Dermis microvascular lymphatic vessel endothelial cell (primary cell): ENCODE data around the gene PKD2L1. TPM values are rescaled to one million over a fixed set of nuclear protein-coding genes. Genes with fewer than 3 reads are reported as not detected.
"Not testable (repeated sequence)": the region's sequence is repeated elsewhere in the genome, so short reads cannot be mapped to it uniquely, and the experiment has no call there.

Source experiments
- DNase-seq, 2 donors: peaks; one replicate each; pipeline versions ENCODE4 v3.0.0 to v3.0.0-alpha.2; 2010; ENCODE audit warnings: low read depth in 2 of 2
- total RNA-seq: library from RNA; depleted of rRNA; stranded (reverse); fragments of >200 nt; gene quantifications from 2 replicates; pipeline ENCODE4 v1.2.1, GENCODE V29; 2014

Gene PKD2L1
- not detected in 2 replicates for total RNA-seq

DNA sequence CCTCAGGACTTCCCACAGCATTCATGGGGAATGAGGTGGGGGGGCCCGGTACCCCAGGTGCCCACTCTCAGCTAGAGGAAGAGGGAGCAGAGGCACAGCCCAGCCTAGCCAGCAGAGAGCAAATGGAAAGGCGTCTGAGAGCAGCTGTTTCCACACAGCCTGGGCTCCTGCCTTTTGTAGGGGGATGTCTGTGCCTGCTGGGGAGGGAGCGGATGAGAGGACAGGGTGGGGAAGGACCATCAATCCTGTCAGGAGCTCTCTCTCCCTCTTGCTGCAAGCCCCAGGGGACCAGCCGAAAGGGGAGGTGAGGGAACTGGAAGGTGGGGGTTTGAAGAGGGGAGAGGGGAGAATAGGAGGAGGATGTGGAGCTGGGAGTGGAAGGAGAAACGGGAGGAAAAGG lies at the start of gene PKD2L1:
PKD2L1 (minus strand) TSS at position 150 of the 400 bp plus-strand sequence; CDS start at position 25, 125 bp downstream.
- no peak for DNase-seq

- DNase-seq: no peak
Measured at GRCh38 chr10:100377830-100378229, 47.8 kb upstream of the PKD2L1 start.

DNA sequence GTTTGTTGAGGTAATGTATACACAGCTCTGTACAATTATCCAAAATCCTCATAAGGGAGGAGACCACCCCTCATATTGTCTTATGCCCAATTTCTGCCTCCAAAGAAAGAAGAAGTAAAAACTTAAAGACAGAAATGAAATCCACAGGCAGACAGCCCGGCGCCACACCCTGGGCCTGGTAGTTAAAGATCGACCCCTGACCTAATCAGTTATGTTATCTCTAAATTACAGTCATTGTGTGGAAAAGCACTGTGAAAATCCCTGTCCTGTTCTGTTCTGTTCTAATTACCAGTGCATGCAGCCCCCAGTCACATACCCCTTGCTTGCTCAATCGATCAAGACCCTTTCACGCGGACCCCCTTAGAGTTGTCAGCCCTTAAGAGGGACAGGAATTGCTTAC lies 46.6 kb upstream of the PKD2L1 start:
- DNase-seq: not testable (repeated sequence)

DNA sequence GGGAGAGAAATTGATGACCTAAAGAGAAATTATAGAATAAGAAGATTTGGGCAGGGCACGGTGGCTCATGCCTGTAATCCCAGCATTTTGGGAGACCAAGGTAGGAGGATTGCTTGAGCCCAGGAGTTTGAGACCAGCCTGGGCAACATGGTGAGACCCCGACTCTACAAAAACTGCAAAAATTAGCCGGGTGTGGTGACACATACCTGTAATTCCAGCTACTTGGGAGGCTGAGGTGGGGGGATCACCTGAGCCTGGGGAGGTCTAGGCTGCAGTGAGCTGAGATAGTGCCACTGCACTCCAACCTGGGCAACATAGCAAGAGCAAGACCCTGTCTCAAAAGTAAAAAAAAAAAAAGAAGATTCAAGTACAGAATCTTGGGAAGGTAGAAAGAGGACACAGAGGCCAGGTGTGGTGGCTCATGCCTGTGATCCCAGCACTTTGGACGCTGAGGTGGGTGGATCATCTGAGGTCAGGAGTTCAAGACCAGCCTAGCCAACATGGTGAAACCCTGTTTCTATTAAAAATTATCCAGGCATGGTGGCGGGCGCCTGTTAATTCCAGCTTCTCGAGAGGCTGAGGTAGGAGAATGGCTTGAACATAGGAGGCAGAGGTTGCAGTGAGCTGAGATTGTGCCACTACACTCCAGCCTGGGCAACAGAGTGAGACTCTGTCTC lies 44.8 kb upstream of the PKD2L1 start:
- DNase-seq: not testable (repeated sequence)

DNA sequence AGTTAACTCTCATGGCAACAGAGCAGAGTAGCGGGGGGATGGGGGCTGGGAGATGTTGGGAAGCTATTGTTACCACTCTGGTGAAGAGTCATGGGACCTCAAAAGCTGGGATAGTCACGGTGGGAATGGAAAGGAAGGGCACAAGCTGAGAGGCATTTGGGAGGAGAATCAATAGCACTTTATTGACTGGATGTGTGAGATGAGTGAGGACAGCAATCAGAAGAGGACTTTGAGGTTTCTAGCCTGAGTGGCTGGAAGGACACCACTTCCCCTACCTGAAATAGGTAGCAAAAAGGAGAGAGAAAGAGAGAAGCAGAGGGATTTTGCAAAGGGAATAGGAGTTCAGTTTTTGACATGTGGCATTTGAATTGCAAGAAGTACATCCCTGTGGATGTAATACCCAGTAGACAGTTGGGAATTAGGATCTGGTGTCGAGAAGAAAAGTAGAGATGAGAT lies 44.2 kb upstream of the PKD2L1 start:
- DNase-seq: no peak

DNA sequence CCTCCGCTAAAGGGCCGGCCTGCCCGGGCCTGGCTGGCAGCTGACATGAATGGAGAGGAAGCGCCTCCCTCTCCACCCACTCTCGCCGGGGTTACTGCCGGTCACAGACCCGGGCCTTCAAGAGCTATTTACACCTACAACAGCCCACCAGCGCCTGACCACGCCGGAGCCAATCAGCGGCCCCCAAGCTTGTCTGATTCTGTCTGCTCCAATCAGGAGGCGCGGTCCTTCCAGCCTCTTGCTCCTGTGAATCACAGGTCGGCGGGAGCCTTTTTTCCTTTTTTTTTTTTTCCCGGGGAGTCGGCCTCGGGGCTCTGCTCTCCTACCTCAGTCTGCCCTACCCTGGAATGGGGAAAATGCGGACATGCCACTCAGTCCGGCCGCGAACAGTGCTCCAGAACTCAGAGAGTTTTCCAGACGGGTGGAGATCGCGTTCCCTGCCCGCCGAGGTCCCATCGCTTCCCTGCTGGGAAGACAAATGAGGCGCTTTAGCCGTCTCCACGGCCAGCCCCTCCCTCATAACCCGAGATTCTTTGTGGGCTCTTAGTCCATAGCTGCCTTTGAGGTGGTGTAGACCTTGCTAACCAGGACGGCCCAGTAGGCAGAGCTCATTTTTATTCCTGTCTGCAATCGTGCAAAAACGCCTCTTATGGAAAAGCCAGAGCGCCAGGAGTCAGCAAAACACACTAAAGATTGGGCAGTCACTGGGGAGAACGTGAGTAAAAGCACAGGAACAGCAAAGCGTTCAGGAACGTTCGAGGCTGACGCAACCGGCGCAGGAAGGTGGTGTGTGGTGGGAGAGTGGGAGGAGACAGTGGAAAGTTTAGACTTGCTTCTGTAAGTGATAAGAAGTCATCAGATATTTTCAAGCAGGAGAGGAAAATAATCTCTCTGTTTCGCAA lies 43.5 kb upstream of the PKD2L1 start:
- DNase-seq: peak; percentile 97 to 100

- no peak for DNase-seq
Measured at GRCh38 chr10:100372415-100373297, 42.6 kb upstream of the PKD2L1 start.

GRCh38 chr10:100371482-100372027 lies 41.5 kb upstream of the PKD2L1 start:
- no peak for DNase-seq

DNA sequence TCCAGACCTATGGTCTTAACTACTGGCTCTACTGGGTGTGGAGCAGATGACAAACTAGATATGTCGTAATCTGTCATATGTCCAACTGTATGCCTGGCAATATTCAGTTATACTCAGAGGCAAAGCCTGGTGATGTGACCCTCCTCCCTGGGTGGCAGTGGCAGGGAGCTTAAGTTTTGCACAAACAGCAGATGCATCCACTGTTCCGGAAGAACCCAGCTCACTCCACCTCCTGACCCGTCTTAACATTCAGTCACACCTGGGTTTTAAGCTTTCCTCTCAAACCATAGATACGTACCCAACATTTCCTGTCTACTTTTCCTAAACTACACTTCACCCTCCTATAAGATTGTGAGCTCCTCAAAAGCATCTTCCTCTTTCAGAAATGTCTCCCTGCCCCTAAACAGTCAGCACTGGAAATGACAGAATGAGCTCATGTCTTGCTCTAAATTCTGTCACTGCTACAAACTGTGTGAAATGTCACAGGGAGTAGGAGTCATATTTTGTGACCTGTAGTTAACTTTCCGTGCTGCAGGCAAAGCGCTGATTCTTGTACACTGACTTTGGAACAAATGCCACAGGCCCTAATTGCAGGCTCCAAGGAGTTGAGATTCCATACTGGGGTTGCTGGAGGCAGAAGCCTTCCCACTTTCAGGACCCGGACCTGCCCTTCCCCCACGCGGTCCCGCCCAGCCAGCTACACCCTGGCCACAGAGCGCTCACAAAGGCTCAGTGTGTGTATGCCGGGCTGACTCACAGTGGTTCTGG lies 40.9 kb upstream of the PKD2L1 start:
- DNase-seq: peak in 1 of 2 donors; percentile 80

GRCh38 chr10:100368721-100369120 lies 38.7 kb upstream of the PKD2L1 start:
- no peak for DNase-seq

DNA sequence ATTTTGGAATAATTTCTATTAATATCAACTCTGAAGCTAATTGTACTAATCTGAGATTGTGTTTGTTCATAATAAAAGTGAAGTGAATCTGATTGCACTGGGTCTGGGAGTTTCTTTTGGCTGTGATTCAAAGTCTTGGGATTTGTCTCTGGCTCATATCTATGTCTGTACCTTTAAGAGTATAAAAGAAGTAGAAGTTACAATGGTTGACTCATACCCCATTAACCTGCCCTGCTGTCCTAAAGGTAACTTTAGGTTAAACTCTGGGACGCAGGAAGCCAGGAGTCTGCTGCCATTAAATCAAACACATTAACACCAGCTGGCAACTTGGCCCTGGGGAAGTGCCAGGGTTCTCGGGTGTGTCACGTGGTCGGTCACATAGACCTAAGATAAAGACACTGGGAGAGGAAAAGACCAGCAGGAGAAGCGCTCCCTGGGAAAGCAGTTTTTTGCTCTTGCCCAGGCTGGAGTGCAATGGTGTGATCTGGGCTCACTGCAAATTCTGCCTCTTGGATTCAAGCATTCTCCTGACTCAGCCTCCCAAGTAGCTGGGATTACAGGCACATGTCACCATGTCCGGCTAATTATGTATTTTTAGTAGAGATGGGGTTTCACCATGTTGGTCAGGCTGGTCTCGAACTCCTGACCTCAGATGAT lies 34.8 kb upstream of the PKD2L1 start:
- DNase-seq: peak in 1 of 2 donors; percentile 91

DNA sequence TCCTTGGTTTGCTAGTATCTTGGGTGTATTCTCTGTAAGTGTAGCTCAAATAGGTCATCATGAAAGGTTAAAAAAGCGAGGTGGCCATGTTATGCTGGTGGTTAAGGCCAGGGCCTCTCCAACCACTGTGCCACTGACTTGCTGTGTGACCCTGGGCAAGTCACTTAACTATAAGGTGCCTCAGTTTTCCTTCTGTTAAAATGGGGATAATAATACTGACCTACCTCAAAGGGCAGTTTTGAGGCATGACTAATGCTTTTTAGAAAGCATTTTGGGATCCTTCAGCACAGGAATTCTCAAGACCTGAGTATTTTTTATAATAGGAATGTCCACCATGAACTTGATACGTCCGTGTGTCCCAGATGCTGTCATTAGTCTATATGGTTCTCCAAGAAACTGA lies 34.1 kb upstream of the PKD2L1 start:
- no peak for DNase-seq

- DNase-seq: no peak
Measured at GRCh38 chr10:100362570-100363496, 32.8 kb upstream of the PKD2L1 start.

DNA sequence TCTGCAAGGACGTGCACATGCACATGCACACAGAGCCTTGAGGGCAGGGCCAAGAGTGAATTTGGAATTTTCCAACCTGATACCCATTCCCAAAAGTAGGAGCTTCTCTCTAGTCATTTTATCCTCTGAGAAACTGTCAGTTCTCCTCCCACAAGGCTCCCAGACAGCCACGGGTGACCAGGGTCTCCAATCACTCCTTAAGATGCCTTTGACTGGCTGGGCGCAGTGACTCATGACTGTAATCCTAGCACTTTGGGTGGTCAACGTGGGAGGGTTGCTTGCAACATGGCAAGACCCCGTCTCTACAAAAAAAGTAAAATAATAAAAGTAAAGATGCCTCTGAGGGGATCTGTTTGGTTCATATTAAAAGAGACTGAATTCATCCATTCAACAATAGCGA lies 30.2 kb upstream of the PKD2L1 start:
- no peak for DNase-seq

- peak in 1 of 2 donors; percentile 40 for DNase-seq
Measured at GRCh38 chr10:100359529-100360150, 29.6 kb upstream of the PKD2L1 start.

DNA sequence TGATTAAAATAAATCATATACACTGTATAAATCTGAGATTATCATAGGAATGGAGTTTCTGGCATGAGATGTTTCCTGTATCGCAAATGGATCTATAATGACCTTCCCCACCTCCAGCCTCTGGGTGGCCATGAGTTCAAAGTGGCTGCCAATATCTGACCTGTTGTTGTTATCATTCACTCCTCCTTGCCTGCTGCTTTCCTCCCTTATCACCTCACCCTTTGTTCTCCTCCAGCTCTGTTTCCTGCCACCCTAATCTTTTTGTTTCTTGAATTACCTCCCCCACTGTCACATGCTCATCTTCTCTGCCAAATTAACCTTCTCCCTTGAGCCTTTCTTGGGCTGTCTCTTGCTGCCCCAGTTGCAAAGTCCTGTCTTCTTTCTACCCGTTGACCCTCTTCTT lies 29.0 kb upstream of the PKD2L1 start:
- peak in 1 of 2 donors; percentile 53 for DNase-seq

- DNase-seq: no peak
Measured at GRCh38 chr10:100357059-100357858, 27.2 kb upstream of the PKD2L1 start.
